ENCODE results near the gene MMP8. TPM values are rescaled to one million over a fixed set of nuclear protein-coding genes. Genes with fewer than 3 reads are reported as not detected.

The MMP8 gene
- total RNA-seq, 1 experiment from 2014 or later = not detected

DNA sequence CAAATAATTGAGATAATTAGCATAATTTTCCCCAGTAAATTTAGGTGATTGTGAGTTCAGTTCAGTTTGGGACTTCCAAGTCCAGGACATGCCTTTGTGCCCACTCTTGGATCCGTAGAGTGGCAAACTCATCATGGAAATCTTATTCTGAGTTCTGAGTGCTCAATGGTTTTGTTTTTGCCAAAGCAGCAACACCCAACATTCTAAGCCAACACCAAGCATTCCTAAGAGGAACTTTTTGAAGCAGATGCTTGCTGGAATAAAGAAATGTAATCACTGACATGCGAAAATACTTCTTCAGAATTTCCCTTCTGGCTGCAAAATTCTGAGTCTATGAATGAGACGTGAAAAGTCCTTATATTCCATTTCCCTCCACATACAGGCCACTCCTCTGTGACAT, 29.6 kb downstream of the MMP8 start (continued):
- TF ChIP-seq, protein P1, sequence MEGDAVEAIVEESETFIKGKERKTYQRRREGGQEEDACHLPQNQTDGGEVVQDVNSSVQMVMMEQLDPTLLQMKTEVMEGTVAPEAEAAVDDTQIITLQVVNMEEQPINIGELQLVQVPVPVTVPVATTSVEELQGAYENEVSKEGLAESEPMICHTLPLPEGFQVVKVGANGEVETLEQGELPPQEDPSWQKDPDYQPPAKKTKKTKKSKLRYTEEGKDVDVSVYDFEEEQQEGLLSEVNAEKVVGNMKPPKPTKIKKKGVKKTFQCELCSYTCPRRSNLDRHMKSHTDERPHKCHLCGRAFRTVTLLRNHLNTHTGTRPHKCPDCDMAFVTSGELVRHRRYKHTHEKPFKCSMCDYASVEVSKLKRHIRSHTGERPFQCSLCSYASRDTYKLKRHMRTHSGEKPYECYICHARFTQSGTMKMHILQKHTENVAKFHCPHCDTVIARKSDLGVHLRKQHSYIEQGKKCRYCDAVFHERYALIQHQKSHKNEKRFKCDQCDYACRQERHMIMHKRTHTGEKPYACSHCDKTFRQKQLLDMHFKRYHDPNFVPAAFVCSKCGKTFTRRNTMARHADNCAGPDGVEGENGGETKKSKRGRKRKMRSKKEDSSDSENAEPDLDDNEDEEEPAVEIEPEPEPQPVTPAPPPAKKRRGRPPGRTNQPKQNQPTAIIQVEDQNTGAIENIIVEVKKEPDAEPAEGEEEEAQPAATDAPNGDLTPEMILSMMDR (IDR thresholded peaks at IDR 0.05 in 2 of 3, conservative IDR thresholded peaks at IDR 0.05 in 1 of 3; ENCODE audit: borderline replicate concordance in 1 of 3, insufficient read depth in 1 of 3, low read depth in 2 of 3, low read length in 2 of 3) = no peak
- TF ChIP-seq, protein P2, sequence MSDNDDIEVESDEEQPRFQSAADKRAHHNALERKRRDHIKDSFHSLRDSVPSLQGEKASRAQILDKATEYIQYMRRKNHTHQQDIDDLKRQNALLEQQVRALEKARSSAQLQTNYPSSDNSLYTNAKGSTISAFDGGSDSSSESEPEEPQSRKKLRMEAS (IDR thresholded peaks at IDR 0.05) = no peak
- TF ChIP-seq TCF7L2 (IDR thresholded peaks at IDR 0.05; ENCODE audit: borderline replicate concordance, extremely low read depth, insufficient read depth, insufficient read length) (no peak), SIN3A (IDR thresholded peaks at IDR 0.05; ENCODE audit: low read depth) (no peak)

GRCh38 chr11:102685754-102686153, 39.0 kb downstream of the MMP8 start:
- Histone ChIP-seq H3K9me2 (ENCODE audit: insufficient read depth) (no peaks in the 10 kb centered on the region), H3K9ac (ENCODE audit: low read length) (no peak overlapping the region), H3K4me1 (ENCODE audit: control insufficient read depth in 1 of 2, insufficient read depth in 2 of 2, low read length in 2 of 2) (no peaks in the 10 kb centered on the region), H3K79me2 (ENCODE audit: insufficient read depth, low read length) (no peaks in the 10 kb centered on the region), H3K4me2 (ENCODE audit: low read length) (no peak overlapping the region), H2AFZ (ENCODE audit: low read depth, low read length, poor library complexity, severe bottlenecking) (no peak overlapping the region), H3K4me3 (replicated peaks in 1 of 2; ENCODE audit: low read depth in 1 of 2, low read length in 2 of 2) (no peak overlapping the region), H4K20me1 (ENCODE audit: insufficient read depth) (no peaks in the 10 kb centered on the region), H3K27me3 (ENCODE audit: insufficient read depth, low read length) (no peaks in the 10 kb centered on the region), H3K36me3 (ENCODE audit: control insufficient read depth in 1 of 2, insufficient read depth in 2 of 2, low read length in 2 of 2) (no peaks in the 10 kb centered on the region), H3K27ac (ENCODE audit: low read depth, low read length) (no peak overlapping the region), H3K9me3 (ENCODE audit: control insufficient read depth in 1 of 2, insufficient read depth in 1 of 2, low read depth in 1 of 2, low read length in 2 of 2) (no peaks in the 10 kb centered on the region)
- CTCF ChIA-PET = interaction anchor here (1.0 kb wide), 1 partner anchor 20 kb away, joined by 5 read pairs; no protein-coding TSS in a partner anchor
- intact Hi-C loops (cut with micrococcal nuclease) = no loop called here
- POLR2A ChIA-PET = no interaction called here
- BruUV-seq (replicated peaks) = no TSS peak
- RAD21 ChIA-PET (ENCODE audit: low non-redundant PET in 1 of 2, low total read pairs in 2 of 2, uncharacterized antibody in 2 of 2, unreplicated experiment in 2 of 2) = no interaction called here
- no peak for TF ChIP-seq EZH2 (IDR thresholded peaks at IDR 0.05)
- TF ChIP-seq YY1 (IDR thresholded peaks at IDR 0.05; ENCODE audit: extremely low read depth, insufficient replicate concordance, low read depth, low read length) = no peak
- no peak for TF ChIP-seq POLR2A (IDR thresholded peaks at IDR 0.05; ENCODE audit: borderline replicate concordance, extremely low read depth, insufficient read depth, insufficient read length)
- TF ChIP-seq EZH2phosphoT487 (IDR thresholded peaks at IDR 0.05; ENCODE audit: borderline replicate concordance) = no peak
- ATAC-seq (no peak), DNase-seq (ENCODE audit: low read depth, low spot score) (no peak)

All from HCT116 (cell line).